HG03108 (cell line): ENCODE results near the gene BNC2.
"Not testable (repeated sequence)": the region's sequence is repeated elsewhere in the genome, so short reads cannot be mapped to it uniquely, and the experiment has no call there.

Source experiments
- ATAC-seq: cut with Tn5 transposase; IDR thresholded peaks from one replicate; pipeline ENCODE4 v1.9.1; 2021; ENCODE audit warnings: moderate library complexity; ENCODE audit not compliant: unreplicated experiment

The BNC2 gene

DNA sequence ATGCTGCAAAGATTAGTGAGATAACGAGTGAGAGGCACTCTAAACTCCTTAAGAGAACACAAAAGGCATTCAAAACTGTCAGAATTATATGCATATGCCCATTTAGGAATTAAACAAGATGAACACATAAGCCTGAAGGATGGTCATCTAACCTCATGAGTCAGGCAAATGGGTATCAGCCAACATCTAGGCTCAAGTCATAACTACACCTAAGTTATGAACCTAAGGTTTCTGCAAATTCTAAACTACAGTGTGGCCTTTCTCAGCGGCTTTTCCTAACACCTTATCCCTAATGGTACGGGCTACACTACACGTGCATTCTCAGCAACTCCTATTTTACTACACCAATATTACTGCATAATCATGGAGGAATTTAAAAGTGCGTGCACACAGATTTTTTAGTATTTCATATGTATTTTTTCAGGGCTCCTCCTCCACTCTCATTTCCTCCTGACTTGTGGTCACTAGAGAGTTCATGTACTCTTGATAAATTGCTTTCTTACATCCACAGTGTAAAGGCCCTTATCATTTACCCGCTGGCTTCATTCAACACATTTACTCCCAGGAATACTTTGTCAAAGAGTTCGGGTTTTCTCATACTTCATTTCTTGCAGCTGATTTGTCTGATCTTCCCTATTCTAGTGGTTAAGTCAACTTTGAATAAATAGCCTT, 316.5 kb downstream of the BNC2 start:
- no peak for ATAC-seq

- no peak for ATAC-seq
Measured at GRCh38 chr9:16552252-16552651, 318.2 kb downstream of the BNC2 start.

- no peak for ATAC-seq
Measured at GRCh38 chr9:16551692-16552091, 318.8 kb downstream of the BNC2 start.

- no peak for ATAC-seq
Measured at GRCh38 chr9:16545639-16546038, 324.8 kb downstream of the BNC2 start.

DNA sequence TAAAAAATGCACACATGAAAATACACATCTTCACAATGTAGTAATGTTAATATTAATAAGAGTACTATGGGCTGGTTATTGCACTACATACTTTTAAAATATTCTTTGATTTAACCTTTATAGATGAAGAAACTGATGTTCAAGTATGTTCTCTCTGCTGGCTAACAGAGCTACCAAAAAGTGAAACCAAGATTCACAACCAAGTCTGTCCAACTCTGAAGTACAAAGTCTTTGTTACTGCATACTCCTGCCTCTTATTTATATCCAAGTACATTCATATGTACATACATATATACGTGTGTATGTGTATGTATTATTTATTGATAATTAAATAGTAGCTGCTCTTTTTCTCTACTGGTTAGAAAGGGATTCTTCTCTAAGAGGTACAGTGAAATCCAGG, 325.6 kb downstream of the BNC2 start:
- no peak for ATAC-seq

DNA sequence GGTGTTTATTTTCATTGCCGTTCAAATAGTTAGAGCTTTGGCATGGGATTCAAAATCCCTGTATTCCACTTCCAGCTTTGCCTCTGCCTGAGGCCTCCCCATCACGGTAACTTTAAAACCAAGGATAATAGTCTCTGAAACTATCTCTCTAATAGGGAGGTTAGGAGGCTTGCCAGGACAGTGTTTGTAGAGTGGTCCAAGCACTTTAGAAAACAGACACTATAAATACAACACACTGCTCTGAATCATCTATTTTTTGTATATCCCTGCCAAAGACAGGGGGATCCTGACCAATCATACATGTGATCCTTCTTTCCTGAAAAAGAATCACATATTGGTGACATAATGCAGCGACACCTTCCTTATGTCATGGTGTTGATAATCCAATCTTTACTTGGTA, 326.8 kb downstream of the BNC2 start:
- no peak for ATAC-seq

- no peak for ATAC-seq
Measured at GRCh38 chr9:16543225-16543624, 327.2 kb downstream of the BNC2 start.

- no peak for ATAC-seq
Measured at GRCh38 chr9:16542290-16542689, 328.2 kb downstream of the BNC2 start.

GRCh38 chr9:16540743-16541613, 329.5 kb downstream of the BNC2 start:
- no peak for ATAC-seq

GRCh38 chr9:16539626-16540025, 330.8 kb downstream of the BNC2 start:
- ATAC-seq = not testable (repeated sequence)

DNA sequence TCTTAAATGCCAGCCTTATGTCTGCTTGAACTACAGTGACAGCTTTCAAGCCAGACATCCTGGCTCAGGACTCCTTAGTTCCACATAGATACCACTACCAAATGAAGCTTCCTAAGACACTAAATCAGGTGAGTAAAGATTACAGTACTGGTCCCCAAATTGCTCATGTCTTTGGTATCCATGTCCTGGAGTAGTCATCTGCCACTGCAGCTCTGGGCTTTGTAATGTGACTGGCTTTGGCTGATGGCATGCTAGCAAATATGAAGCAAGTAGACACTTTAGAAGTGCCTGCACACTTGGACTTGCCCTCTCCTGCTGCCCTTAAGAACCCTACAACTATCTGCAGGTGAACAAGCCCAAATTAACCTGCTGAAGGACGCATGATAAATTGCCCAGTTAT, 334.9 kb downstream of the BNC2 start:
- no peak for ATAC-seq

GRCh38 chr9:16532681-16533450, 337.6 kb downstream of the BNC2 start:
- ATAC-seq = no peak

GRCh38 chr9:16532272-16532671, 338.2 kb downstream of the BNC2 start:
- ATAC-seq = no peak

GRCh38 chr9:16530669-16531642, 339.5 kb downstream of the BNC2 start:
- ATAC-seq = no peak

DNA sequence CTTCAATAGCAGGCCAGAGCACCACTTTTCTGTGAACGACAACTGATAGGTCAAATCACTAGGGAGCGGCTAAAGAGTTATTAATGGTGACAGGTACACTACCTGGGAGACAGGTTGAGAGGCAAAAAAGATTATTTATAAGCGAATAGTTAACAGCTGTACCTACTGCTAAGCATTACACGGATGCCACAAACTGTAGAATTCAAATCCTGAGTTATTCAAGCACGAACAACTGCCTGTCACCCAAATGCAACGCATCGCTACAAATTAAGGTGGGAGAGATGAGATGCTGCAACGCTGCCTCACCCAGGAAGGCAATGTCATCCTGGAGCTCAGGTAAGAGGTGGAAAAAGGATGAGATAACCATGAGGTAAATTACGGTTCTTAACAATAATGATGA, 342.9 kb downstream of the BNC2 start:
- ATAC-seq = no peak

DNA sequence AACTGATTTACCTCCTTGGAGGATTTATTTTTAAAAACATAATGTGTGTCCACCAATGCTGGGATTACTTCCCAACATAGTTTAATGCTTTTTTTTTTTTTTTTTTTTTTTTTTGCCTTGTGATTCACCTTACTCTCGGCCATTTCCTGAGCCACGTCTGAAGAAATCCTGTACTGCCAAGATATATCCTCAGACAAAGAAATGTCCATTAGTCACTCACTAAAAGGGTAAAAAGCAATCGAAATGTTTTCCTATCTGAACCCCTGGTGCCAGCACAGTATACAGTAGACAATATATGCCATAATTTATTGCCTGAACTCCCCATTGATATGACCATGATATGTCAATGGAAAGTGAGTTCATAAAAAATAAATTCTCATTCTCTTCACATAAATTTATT, 344.1 kb downstream of the BNC2 start:
- no peak for ATAC-seq

DNA sequence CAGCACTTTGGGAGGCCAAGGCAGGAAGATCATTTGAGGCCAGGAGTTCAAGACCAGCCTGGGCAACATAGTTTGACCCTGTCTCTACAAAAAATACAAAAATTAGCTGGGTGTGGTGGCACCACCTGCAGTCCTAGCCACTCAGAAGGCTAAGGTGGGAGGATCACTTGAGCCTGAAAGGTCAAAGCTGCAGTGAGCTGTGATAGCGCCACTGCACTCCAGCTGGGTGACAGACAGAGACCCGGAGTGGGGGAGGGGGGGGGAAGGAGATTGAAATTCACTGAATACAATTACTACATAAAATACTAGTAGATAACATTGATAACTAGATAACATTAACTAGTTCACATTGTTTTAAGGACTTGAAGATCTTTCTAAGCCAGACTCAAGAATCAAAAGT, 345.6 kb downstream of the BNC2 start:
- no peak for ATAC-seq

DNA sequence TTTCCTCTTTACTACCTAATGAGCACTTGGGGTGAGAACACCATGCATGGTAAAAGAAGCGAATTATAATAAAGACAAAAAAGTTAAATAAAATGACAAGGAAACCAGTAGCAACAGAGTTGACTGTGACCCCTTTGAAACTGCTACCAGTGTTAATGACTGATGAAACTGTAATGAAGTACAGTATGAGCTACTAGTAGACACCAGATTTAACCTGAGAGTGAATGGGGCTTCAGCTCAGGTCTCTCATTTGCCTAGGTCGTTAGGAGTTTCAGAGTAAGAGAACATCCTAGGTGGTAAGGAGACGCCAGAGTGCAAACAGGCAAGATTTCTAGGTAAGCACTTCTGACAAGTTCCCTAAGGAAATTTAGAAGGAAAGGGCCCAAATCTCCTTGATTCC, 346.4 kb downstream of the BNC2 start:
- no peak for ATAC-seq

GRCh38 chr9:16521868-16522411, 348.5 kb downstream of the BNC2 start:
- no peak for ATAC-seq

DNA sequence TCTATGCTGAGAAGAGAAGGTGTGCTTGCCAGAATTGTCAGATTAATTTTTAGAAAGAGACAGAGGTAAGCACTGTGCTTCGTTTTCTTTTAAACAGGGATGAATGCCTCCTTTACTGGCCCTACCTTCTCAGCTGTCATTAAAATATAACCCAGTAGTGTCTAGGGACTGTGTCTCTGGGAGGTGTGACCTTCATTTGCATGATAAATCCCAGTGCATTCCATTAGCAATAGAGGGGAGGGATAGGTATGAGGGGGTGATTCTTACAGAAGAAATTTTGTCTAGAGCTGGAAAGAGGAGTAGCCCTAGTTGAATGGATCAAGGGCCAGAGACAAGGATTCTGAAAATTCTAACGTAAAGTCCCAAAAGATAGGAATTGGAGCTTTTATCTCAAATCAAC, 351.5 kb downstream of the BNC2 start:
- ATAC-seq = no peak
